ENCODE data around the gene CDKAL1.
"Not testable (repeated sequence)": the region's sequence is repeated elsewhere in the genome, so short reads cannot be mapped to it uniquely, and the experiment has no call there.

CDKAL1 gene

DNA sequence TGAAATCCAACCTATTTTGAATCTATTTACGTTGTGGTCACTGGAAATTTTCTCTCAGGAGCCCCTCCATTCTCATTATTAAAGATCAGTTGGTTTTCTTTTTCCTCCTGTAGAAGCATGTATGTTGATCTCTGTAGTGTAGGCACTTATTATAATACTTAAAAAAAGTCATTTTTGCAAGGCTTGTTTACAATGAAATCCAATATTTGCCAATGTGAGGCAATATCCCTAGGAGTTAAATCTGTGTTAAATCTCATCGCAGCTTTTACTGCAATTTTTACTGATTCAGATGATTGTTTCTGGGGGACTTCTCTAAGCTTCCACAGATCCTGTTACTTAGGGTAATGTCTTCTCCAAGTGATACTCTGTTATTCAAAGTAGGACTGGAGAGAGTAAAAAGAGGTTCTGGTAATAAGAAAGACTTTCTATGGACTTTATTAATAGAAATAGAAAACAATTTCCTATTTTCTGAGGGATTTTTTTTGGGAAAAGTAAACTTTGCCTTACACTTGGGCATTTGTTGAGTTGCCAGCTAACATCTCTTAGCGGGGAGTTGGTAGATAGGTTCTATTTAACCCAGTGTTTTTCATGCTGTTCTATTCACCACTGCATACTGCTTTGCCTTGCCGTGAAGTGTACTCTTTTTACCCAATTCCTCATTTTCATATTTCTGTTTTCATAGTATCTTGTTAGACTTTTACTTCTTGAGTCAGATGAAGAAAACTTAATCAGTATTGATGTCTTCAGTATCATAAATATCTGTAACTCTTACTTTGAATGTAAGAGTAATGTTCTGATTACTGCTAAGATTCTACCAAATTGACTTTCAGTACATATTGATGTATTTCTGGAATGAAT lies 48.6 kb downstream of the CDKAL1 start:
- Histone ChIP-seq H3K9me3 (no peaks in the 10 kb centered on the region), H3K27me3 (no peaks in the 10 kb centered on the region), H3K4me3 (no peak overlapping the region), H3K27ac (no peak overlapping the region), H3K4me1 (no peaks in the 10 kb centered on the region), H3K36me3 (peaks cover 5 to 21% (median 17%) of the 10 kb centered on the region in 3 donors)
- intact Hi-C loops (cut with DNase I; ENCODE audit: low total_unique reads): no loop called here
- TF ChIP-seq, protein P1, sequence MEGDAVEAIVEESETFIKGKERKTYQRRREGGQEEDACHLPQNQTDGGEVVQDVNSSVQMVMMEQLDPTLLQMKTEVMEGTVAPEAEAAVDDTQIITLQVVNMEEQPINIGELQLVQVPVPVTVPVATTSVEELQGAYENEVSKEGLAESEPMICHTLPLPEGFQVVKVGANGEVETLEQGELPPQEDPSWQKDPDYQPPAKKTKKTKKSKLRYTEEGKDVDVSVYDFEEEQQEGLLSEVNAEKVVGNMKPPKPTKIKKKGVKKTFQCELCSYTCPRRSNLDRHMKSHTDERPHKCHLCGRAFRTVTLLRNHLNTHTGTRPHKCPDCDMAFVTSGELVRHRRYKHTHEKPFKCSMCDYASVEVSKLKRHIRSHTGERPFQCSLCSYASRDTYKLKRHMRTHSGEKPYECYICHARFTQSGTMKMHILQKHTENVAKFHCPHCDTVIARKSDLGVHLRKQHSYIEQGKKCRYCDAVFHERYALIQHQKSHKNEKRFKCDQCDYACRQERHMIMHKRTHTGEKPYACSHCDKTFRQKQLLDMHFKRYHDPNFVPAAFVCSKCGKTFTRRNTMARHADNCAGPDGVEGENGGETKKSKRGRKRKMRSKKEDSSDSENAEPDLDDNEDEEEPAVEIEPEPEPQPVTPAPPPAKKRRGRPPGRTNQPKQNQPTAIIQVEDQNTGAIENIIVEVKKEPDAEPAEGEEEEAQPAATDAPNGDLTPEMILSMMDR (IDR thresholded peaks at IDR 0.05): no peak
- no peak for DNase-seq

DNA sequence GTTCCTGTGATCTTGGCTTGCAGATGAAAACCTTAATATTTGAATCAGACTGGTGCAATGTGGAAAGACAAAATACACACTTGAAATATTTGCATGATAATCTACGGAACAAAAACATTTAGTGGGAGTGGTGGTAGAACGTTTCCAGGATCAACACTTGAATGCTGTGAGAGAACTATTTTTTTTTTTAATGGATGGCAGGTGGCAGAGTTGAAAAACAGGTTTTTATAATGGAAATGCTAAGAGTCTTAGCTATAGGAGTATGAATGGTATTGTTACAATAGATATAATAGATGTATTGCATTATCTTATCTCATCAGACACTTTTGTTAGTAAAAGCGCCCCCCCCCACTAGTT lies 49.2 kb downstream of the CDKAL1 start:
- Histone ChIP-seq H3K36me3 (peaks cover 5 to 21% (median 17%) of the 10 kb centered on the region in 3 donors), H3K4me3 (no peak overlapping the region), H3K27me3 (no peaks in the 10 kb centered on the region), H3K9me3 (no peaks in the 10 kb centered on the region), H3K27ac (no peak overlapping the region), H3K4me1 (no peaks in the 10 kb centered on the region)
- TF ChIP-seq, protein P1 (IDR thresholded peaks at IDR 0.05): no peak
- intact Hi-C loops (cut with DNase I; ENCODE audit: low total_unique reads): no loop called here
- no peak for DNase-seq

DNA sequence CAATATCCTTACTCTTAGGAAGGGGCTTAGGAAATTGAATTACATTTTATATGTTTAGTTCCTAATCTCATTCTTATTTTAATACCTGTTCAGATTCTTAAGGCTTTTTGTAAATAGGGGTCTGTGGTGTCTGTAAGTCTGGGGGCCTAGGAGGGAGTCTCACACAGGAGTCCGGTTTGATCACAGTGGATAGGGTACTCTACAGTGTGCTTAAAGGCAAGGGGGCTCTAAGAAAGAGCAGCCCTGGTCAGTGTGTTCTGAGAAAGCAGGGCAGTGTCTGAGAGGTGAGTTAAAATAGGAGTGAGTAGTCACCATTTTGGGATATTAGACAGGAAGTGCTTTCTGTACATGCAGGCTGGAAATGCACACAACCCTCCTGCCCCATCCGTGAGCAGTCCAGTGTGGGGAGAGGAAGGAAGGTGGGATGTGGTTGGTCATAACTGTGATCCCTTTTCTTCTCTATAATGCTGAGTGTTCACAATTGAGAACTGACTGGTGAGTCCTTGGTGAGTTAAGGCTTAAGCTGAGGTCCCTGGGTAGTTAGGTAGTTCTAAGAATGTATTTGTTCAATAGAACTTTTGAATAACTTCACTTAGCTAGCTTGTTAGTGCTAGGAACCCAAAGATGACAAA lies 50.0 kb downstream of the CDKAL1 start:
- no peak for DNase-seq
- no peak overlapping the region for H3K4me3 ChIP-seq
- TF ChIP-seq, protein P1 (IDR thresholded peaks at IDR 0.05): no peak
- H3K4me1 ChIP-seq: peaks cover 0 to 2% (median 0%) of the 10 kb centered on the region in 4 donors
- intact Hi-C loops (cut with DNase I; ENCODE audit: low total_unique reads): no loop called here
- H3K36me3 ChIP-seq: peaks cover 5 to 14% (median 9%) of the 10 kb centered on the region in 3 donors
- no peaks in the 10 kb centered on the region for H3K9me3 ChIP-seq
- H3K27me3 ChIP-seq: no peaks in the 10 kb centered on the region
- no peak overlapping the region for H3K27ac ChIP-seq

DNA sequence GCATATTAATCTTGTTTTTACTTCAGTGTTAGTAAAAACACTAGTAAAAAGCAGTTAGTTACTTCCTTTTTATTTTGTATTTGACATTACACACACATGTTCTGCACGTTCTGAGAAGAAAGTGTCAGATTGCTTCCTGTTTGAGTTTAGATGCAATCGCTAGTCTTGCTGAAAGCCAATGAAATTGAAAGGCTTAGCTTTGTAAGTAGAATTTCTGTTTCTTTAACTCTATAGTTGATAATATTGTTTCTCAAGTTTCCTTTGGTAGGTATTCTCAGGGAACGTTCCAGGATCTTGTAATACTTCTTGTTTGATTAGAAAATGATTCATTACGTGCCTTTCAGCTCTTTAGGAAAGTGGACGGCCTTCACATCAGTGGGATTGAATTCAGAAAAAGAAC lies 55.0 kb downstream of the CDKAL1 start:
- Histone ChIP-seq H3K27me3 (no peaks in the 10 kb centered on the region), H3K36me3 (peaks cover 0 to 4% (median 0%) of the 10 kb centered on the region in 3 donors), H3K4me3 (no peak overlapping the region), H3K9me3 (no peaks in the 10 kb centered on the region), H3K27ac (no peak overlapping the region), H3K4me1 (peaks cover 0 to 9% (median 3%) of the 10 kb centered on the region in 4 donors)
- DNase-seq: no peak
- TF ChIP-seq, protein P1 (IDR thresholded peaks at IDR 0.05): no peak
- intact Hi-C loops (cut with DNase I; ENCODE audit: low total_unique reads): no loop called here

DNA sequence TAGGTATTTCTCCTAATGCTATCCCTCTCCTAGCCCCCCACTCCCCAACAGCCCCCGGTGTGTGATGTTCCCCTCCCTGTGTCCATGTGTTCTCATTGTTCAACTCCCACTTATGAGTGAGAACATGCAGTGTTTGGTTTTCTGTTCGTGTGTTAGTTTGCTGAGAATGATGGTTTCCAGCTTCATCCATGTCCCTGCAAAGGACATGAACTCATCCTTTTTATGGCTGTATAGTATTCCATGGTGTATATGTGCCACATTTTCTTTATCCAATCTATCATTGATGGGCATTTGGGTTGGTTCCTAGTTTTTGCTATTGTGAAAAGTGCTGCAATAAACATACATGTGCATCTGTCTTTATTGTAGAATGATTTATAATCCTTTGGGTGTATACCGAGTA lies 56.2 kb downstream of the CDKAL1 start:
- intact Hi-C loops (cut with DNase I; ENCODE audit: low total_unique reads); H3K4me1 ChIP-seq; H3K4me3 ChIP-seq; H3K9me3 ChIP-seq; H3K36me3 ChIP-seq; DNase-seq; H3K27ac ChIP-seq; H3K27me3 ChIP-seq: not testable (repeated sequence)

DNA sequence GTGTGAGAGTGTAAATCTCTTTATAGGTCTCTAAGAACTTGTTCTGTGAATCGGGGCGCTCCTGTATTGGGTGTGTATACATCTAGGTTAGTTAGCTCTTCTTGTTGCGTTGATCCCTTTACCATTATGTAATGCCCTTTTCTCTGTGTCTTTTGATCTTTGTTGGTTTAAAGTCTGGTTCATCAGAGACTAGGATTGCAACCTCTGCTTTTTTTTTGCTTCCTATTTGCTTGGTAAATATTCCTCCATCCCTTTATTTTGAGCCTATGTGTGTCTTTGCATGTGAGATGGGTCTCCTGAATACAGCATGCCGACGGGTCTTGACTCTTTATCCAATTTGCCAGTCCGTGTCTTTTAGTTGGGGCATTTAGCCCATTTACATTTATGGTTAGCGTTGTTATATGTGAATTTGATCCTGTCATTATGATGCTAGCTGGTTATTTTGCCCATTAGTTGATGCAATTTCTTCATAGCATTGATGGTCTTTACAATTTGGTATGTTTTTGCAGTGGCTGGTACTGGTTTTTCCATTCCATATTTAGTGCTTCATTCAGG lies 60.1 kb downstream of the CDKAL1 start:
- H3K4me1 ChIP-seq; H3K27me3 ChIP-seq; H3K9me3 ChIP-seq; intact Hi-C loops (cut with DNase I; ENCODE audit: low total_unique reads); H3K27ac ChIP-seq; DNase-seq; H3K4me3 ChIP-seq: not testable (repeated sequence)
- peaks cover 20 to 25% (median 21%) of the 10 kb centered on the region in 3 donors for H3K36me3 ChIP-seq

Data from tibial artery (tissue), 4 donors.